Measurements from ENCODE around the gene ASB18. TPM values are rescaled to one million over a fixed set of nuclear protein-coding genes. Genes with fewer than 3 reads are reported as not detected.
"Not testable (repeated sequence)": the region's sequence is repeated elsewhere in the genome, so short reads cannot be mapped to it uniquely, and the experiment has no call there.

Gene ASB18
- polyA plus RNA-seq, 1 donor: 0.03 TPM

GRCh38 chr2:236302555-236302954 is 38.3 kb upstream of the ASB18 start:
- Histone ChIP-seq H3K27me3 (ENCODE audit: control insufficient read depth, insufficient read depth, low read length) (no peaks in the 10 kb centered on the region), H3K9me3 (ENCODE audit: control insufficient read depth, low read depth, low read length) (no peaks in the 10 kb centered on the region), H3K4me1 (ENCODE audit: control insufficient read depth, insufficient read depth, low read length) (no peaks in the 10 kb centered on the region), H3K36me3 (ENCODE audit: control insufficient read depth, insufficient read depth, low read length) (no peaks in the 10 kb centered on the region), H3K27ac (ENCODE audit: low read length) (no peak overlapping the region), H3K4me3 (ENCODE audit: low read length) (no peak overlapping the region)
- no peak for DNase-seq
- 100% methylated on average over 1 of the region's 6 CpGs for whole genome bisulfite sequencing (ENCODE audit: insufficient coverage, low lambda C conversion rate)

- Histone ChIP-seq H3K9me3 (ENCODE audit: control insufficient read depth, low read depth, low read length) (no peaks in the 10 kb centered on the region), H3K27me3 (ENCODE audit: control insufficient read depth, insufficient read depth, low read length) (no peaks in the 10 kb centered on the region), H3K4me3 (ENCODE audit: low read length) (no peak overlapping the region), H3K4me1 (ENCODE audit: control insufficient read depth, insufficient read depth, low read length) (no peaks in the 10 kb centered on the region), H3K27ac (ENCODE audit: low read length) (no peak overlapping the region), H3K36me3 (ENCODE audit: control insufficient read depth, insufficient read depth, low read length) (no peaks in the 10 kb centered on the region)
- no peak for DNase-seq
- WGBS (ENCODE audit: insufficient coverage, low lambda C conversion rate): no CpG with 5 or more reads among the region's 11 CpGs
These were observed 34.8 kb upstream of the ASB18 start for GRCh38 chr2:236298924-236299475.

- H3K27ac ChIP-seq (ENCODE audit: low read length): no peak overlapping the region
These were observed 31.3 kb upstream of the ASB18 start for GRCh38 chr2:236295481-236295880.

GRCh38 chr2:236294647-236295046 is 30.4 kb upstream of the ASB18 start:
- Histone ChIP-seq H3K9me3 (ENCODE audit: control insufficient read depth, low read depth, low read length) (no peaks in the 10 kb centered on the region), H3K36me3 (ENCODE audit: control insufficient read depth, insufficient read depth, low read length) (no peaks in the 10 kb centered on the region), H3K4me3 (ENCODE audit: low read length) (no peak overlapping the region), H3K27me3 (ENCODE audit: control insufficient read depth, insufficient read depth, low read length) (peaks cover 15% of the 10 kb centered on the region), H3K4me1 (ENCODE audit: control insufficient read depth, insufficient read depth, low read length) (no peaks in the 10 kb centered on the region), H3K27ac (ENCODE audit: low read length) (no peak overlapping the region)
- 79% methylated on average over 2 of the region's 9 CpGs for whole genome bisulfite sequencing (ENCODE audit: insufficient coverage, low lambda C conversion rate)
- DNase-seq: no peak

More at GRCh38 chr2:236295481-236295880, 31.3 kb upstream of the ASB18 start:
- H3K4me1 ChIP-seq (ENCODE audit: control insufficient read depth, insufficient read depth, low read length): no peaks in the 10 kb centered on the region
- H3K27me3 ChIP-seq (ENCODE audit: control insufficient read depth, insufficient read depth, low read length): peaks cover 6% of the 10 kb centered on the region
- no peaks in the 10 kb centered on the region for H3K36me3 ChIP-seq (ENCODE audit: control insufficient read depth, insufficient read depth, low read length)
- H3K9me3 ChIP-seq (ENCODE audit: control insufficient read depth, low read depth, low read length): no peaks in the 10 kb centered on the region
- H3K4me3 ChIP-seq (ENCODE audit: low read length): no peak overlapping the region
- 85% methylated on average over 4 of the region's 8 CpGs for WGBS (ENCODE audit: insufficient coverage, low lambda C conversion rate)
- DNase-seq: no peak

- Histone ChIP-seq H3K36me3 (ENCODE audit: control insufficient read depth, insufficient read depth, low read length) (no peaks in the 10 kb centered on the region), H3K4me3 (ENCODE audit: low read length) (no peak overlapping the region), H3K27me3 (ENCODE audit: control insufficient read depth, insufficient read depth, low read length) (peaks cover 20% of the 10 kb centered on the region), H3K27ac (ENCODE audit: low read length) (no peak overlapping the region), H3K4me1 (ENCODE audit: control insufficient read depth, insufficient read depth, low read length) (no peaks in the 10 kb centered on the region), H3K9me3 (ENCODE audit: control insufficient read depth, low read depth, low read length) (no peaks in the 10 kb centered on the region)
- no CpG with 5 or more reads among the region's 6 CpGs for WGBS (ENCODE audit: insufficient coverage, low lambda C conversion rate)
- DNase-seq: no peak
These were observed 29.1 kb upstream of the ASB18 start for GRCh38 chr2:236293241-236293810.

- Histone ChIP-seq H3K27ac (ENCODE audit: low read length) (no peak overlapping the region), H3K4me3 (ENCODE audit: low read length) (no peak overlapping the region), H3K27me3 (ENCODE audit: control insufficient read depth, insufficient read depth, low read length) (peaks cover 24% of the 10 kb centered on the region), H3K36me3 (ENCODE audit: control insufficient read depth, insufficient read depth, low read length) (no peaks in the 10 kb centered on the region), H3K4me1 (ENCODE audit: control insufficient read depth, insufficient read depth, low read length) (no peaks in the 10 kb centered on the region), H3K9me3 (ENCODE audit: control insufficient read depth, low read depth, low read length) (no peaks in the 10 kb centered on the region)
- DNase-seq: no peak
- no CpG with 5 or more reads among the region's 3 CpGs for WGBS (ENCODE audit: insufficient coverage, low lambda C conversion rate)
These were observed 27.7 kb upstream of the ASB18 start for GRCh38 chr2:236291911-236292310.

GRCh38 chr2:236291476-236291875 is 27.3 kb upstream of the ASB18 start:
- no peak for DNase-seq
- H3K27me3 ChIP-seq (ENCODE audit: control insufficient read depth, insufficient read depth, low read length): peaks cover 24% of the 10 kb centered on the region
- H3K27ac ChIP-seq (ENCODE audit: low read length): no peak overlapping the region
- no peak overlapping the region for H3K4me3 ChIP-seq (ENCODE audit: low read length)
- no peaks in the 10 kb centered on the region for H3K9me3 ChIP-seq (ENCODE audit: control insufficient read depth, low read depth, low read length)
- no peaks in the 10 kb centered on the region for H3K36me3 ChIP-seq (ENCODE audit: control insufficient read depth, insufficient read depth, low read length)
- no peaks in the 10 kb centered on the region for H3K4me1 ChIP-seq (ENCODE audit: control insufficient read depth, insufficient read depth, low read length)

GRCh38 chr2:236290742-236291425 is 26.7 kb upstream of the ASB18 start:
- no peak overlapping the region for H3K27ac ChIP-seq (ENCODE audit: low read length)
- H3K36me3 ChIP-seq (ENCODE audit: control insufficient read depth, insufficient read depth, low read length): no peaks in the 10 kb centered on the region
- H3K27me3 ChIP-seq (ENCODE audit: control insufficient read depth, insufficient read depth, low read length): peaks cover 24% of the 10 kb centered on the region
- no peak for DNase-seq
- no CpG with 5 or more reads among the region's 9 CpGs for WGBS (ENCODE audit: insufficient coverage, low lambda C conversion rate)
- H3K4me1 ChIP-seq (ENCODE audit: control insufficient read depth, insufficient read depth, low read length): no peaks in the 10 kb centered on the region
- H3K9me3 ChIP-seq (ENCODE audit: control insufficient read depth, low read depth, low read length): no peaks in the 10 kb centered on the region
- no peak overlapping the region for H3K4me3 ChIP-seq (ENCODE audit: low read length)

GRCh38 chr2:236289766-236290462 is 25.7 kb upstream of the ASB18 start:
- no peaks in the 10 kb centered on the region for H3K9me3 ChIP-seq (ENCODE audit: control insufficient read depth, low read depth, low read length)
- no CpG with 5 or more reads among the region's 9 CpGs for WGBS (ENCODE audit: insufficient coverage, low lambda C conversion rate)
- no peak for DNase-seq
- H3K27ac ChIP-seq (ENCODE audit: low read length): no peak overlapping the region
- no peaks in the 10 kb centered on the region for H3K36me3 ChIP-seq (ENCODE audit: control insufficient read depth, insufficient read depth, low read length)
- no peaks in the 10 kb centered on the region for H3K4me1 ChIP-seq (ENCODE audit: control insufficient read depth, insufficient read depth, low read length)
- H3K4me3 ChIP-seq (ENCODE audit: low read length): no peak overlapping the region
- peaks cover 24% of the 10 kb centered on the region for H3K27me3 ChIP-seq (ENCODE audit: control insufficient read depth, insufficient read depth, low read length)

GRCh38 chr2:236288373-236288772 is 24.2 kb upstream of the ASB18 start:
- not testable (repeated sequence) for DNase-seq; H3K9me3 ChIP-seq (ENCODE audit: control insufficient read depth, low read depth, low read length); H3K4me3 ChIP-seq (ENCODE audit: low read length); H3K4me1 ChIP-seq (ENCODE audit: control insufficient read depth, insufficient read depth, low read length); H3K27ac ChIP-seq (ENCODE audit: low read length); H3K36me3 ChIP-seq (ENCODE audit: control insufficient read depth, insufficient read depth, low read length)
- WGBS (ENCODE audit: insufficient coverage, low lambda C conversion rate): no CpG with 5 or more reads among the region's 1 CpG
- peaks cover 24% of the 10 kb centered on the region for H3K27me3 ChIP-seq (ENCODE audit: control insufficient read depth, insufficient read depth, low read length)

All from large intestine (tissue), 3 donors.